HG03432 (cell line): ENCODE data around the gene HECW1.
"Not testable (repeated sequence)": the region's sequence is repeated elsewhere in the genome, so short reads cannot be mapped to it uniquely, and the experiment has no call there.

Source experiments
- ATAC-seq: cut with Tn5 transposase; IDR thresholded peaks from one replicate; pipeline ENCODE4 v1.9.1; 2021; ENCODE audit warnings: mild to moderate bottlenecking, moderate library complexity; ENCODE audit not compliant: unreplicated experiment

Gene HECW1

GRCh38 chr7:43302773-43303460, 190.5 kb downstream of the HECW1 start:
- ATAC-seq = no peak

GRCh38 chr7:43303740-43304241, 191.3 kb downstream of the HECW1 start:
- peak; percentile 39 for ATAC-seq

- ATAC-seq = no peak
Measured at GRCh38 chr7:43306404-43306803, 194.0 kb downstream of the HECW1 start.

- ATAC-seq = no peak
Measured at GRCh38 chr7:43307522-43307921, 195.1 kb downstream of the HECW1 start.

- peak; percentile 76 for ATAC-seq
Measured at GRCh38 chr7:43308913-43309705, 196.7 kb downstream of the HECW1 start.

- ATAC-seq = peak; percentile 34
Measured at GRCh38 chr7:43309706-43310022, 197.2 kb downstream of the HECW1 start.

- no peak for ATAC-seq
Measured at GRCh38 chr7:43311052-43311451, 198.6 kb downstream of the HECW1 start.

- ATAC-seq = no peak
Measured at GRCh38 chr7:43311694-43312093, 199.2 kb downstream of the HECW1 start.

- ATAC-seq = no peak
Measured at GRCh38 chr7:43313628-43314378, 201.4 kb downstream of the HECW1 start.

- peak; percentile 59 for ATAC-seq
Measured at GRCh38 chr7:43314379-43315158, 202.1 kb downstream of the HECW1 start.

- ATAC-seq = no peak
Measured at GRCh38 chr7:43317075-43317474, 204.6 kb downstream of the HECW1 start.

GRCh38 chr7:43318188-43318770, 205.8 kb downstream of the HECW1 start:
- no peak for ATAC-seq

- no peak for ATAC-seq
Measured at GRCh38 chr7:43325595-43325994, 213.1 kb downstream of the HECW1 start.

GRCh38 chr7:43328336-43328735, 215.9 kb downstream of the HECW1 start:
- ATAC-seq = no peak

GRCh38 chr7:43328785-43329380, 216.4 kb downstream of the HECW1 start:
- no peak for ATAC-seq

- ATAC-seq = no peak
Measured at GRCh38 chr7:43332193-43332796, 219.8 kb downstream of the HECW1 start.

- no peak for ATAC-seq
Measured at GRCh38 chr7:43337191-43337590, 224.7 kb downstream of the HECW1 start.

GRCh38 chr7:43337811-43338210, 225.4 kb downstream of the HECW1 start:
- no peak for ATAC-seq

- ATAC-seq = no peak
Measured at GRCh38 chr7:43341132-43341531, 228.7 kb downstream of the HECW1 start.

- ATAC-seq = not testable (repeated sequence)
Measured at GRCh38 chr7:43343417-43343816, 231.0 kb downstream of the HECW1 start.
